LNCaP clone FGC (cell line): ENCODE measurements around the gene CLEC12A.
"Not testable (repeated sequence)": the region's sequence is repeated elsewhere in the genome, so short reads cannot be mapped to it uniquely, and the experiment has no call there.

Source experiments
- DNase-seq: peaks from one replicate; pipeline ENCODE4 v3.0.0-alpha.2; 2011; ENCODE audit warnings: low read depth
- H3K4me3 ChIP-seq: 2 replicates; pipeline ENCODE4 v1.5.1; 2011; ENCODE audit warnings: mild to moderate bottlenecking, low read depth, low read length, control low read depth
- TF ChIP-seq, protein P1 (sequence below): IDR thresholded peaks from 2 replicates; pipeline ENCODE4 v1.5.1; 2012; ENCODE audit warnings: mild to moderate bottlenecking; ENCODE audit not compliant: control insufficient read depth, insufficient read depth; ENCODE audit errors: extremely low read depth

The CLEC12A gene

DNA sequence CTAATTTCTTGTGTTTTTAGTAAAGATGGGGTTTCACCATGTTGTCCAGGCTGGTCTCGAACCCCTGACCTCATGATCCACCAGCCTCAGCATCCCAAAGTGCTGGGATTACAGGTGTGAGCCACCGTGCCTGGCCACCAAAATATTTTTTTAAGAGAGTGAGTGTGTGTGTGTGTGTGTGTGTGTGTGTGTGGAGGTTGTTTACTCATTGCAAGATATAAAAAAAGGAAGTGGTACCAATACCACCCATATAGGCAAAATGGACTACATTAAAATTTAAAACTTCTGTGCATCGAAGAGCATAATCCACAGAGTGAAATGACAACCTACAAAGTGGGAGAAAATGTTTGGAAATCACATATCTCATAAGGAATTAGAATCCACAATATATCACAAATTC lies 23.5 kb upstream of the CLEC12A start:
- TF ChIP-seq, protein P1, sequence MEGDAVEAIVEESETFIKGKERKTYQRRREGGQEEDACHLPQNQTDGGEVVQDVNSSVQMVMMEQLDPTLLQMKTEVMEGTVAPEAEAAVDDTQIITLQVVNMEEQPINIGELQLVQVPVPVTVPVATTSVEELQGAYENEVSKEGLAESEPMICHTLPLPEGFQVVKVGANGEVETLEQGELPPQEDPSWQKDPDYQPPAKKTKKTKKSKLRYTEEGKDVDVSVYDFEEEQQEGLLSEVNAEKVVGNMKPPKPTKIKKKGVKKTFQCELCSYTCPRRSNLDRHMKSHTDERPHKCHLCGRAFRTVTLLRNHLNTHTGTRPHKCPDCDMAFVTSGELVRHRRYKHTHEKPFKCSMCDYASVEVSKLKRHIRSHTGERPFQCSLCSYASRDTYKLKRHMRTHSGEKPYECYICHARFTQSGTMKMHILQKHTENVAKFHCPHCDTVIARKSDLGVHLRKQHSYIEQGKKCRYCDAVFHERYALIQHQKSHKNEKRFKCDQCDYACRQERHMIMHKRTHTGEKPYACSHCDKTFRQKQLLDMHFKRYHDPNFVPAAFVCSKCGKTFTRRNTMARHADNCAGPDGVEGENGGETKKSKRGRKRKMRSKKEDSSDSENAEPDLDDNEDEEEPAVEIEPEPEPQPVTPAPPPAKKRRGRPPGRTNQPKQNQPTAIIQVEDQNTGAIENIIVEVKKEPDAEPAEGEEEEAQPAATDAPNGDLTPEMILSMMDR, result no peak
- DNase-seq, result no peak
- no peak overlapping the region for H3K4me3 ChIP-seq

DNA sequence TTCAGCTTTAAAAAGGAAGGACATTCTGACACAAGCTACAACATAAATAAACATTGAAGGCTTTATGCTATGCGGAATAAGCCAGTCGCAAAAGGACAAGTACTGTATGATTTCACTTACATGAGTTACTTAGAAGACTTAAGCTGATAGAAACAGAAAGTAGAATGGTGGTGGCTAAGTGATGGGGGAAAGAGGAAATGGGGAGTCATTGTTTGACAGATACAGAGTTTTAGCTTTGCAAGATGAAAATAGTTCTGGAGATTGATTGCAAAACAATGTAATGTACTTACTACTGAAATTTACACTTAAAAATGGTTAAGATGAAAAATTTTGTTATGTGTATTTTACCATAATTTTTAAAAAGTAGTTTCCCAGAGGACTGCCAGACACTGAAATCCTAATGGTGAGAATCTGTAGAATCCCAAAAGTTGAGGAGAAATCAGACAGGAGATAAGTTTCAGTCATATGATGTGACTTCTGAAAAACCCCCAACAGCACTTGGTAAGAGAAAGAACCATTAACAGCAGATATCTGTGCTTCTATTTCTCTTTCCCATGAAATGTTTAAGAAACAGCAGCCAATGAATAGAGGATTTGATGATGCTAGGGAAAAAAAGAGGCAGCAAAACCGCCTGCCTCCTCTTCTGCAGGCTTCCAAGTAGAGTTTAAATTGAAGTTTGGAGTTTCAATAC lies 22.5 kb upstream of the CLEC12A start:
- TF ChIP-seq, protein P1, result no peak
- no peak overlapping the region for H3K4me3 ChIP-seq
- DNase-seq, result no peak

DNA sequence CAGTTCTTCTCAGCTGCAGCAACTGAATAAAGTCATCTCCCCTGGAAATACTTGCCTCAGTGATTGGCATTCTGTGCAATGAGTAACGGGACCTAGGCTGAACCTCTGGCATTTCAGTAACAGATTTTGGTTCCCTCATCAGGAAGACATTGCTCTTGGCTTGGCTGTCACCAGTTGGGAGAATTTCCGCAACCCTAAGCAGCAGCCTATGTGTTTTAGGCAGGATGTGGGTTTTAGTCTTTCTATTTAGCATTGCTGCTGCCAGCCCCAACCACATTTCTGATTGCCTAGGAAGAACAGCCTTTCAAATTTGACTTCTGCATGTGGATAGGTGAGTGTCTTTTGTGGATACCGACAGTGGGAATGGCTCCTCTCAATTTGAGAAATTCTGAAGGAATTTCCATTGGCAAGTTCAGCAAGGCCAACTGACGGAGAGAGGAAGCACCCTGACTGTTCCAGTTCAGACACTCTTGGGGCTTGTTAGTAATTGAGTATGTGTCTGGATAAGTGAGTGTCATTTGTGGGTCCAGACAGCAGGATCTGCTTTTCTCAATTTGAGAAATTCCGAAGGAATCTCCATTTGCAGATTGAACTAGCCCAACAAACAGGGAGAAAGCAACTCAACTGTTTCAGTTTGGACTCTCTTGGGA lies 20.1 kb upstream of the CLEC12A start:
- DNase-seq, result no peak
- TF ChIP-seq, protein P1, result no peak
- H3K4me3 ChIP-seq, result no peak overlapping the region

DNA sequence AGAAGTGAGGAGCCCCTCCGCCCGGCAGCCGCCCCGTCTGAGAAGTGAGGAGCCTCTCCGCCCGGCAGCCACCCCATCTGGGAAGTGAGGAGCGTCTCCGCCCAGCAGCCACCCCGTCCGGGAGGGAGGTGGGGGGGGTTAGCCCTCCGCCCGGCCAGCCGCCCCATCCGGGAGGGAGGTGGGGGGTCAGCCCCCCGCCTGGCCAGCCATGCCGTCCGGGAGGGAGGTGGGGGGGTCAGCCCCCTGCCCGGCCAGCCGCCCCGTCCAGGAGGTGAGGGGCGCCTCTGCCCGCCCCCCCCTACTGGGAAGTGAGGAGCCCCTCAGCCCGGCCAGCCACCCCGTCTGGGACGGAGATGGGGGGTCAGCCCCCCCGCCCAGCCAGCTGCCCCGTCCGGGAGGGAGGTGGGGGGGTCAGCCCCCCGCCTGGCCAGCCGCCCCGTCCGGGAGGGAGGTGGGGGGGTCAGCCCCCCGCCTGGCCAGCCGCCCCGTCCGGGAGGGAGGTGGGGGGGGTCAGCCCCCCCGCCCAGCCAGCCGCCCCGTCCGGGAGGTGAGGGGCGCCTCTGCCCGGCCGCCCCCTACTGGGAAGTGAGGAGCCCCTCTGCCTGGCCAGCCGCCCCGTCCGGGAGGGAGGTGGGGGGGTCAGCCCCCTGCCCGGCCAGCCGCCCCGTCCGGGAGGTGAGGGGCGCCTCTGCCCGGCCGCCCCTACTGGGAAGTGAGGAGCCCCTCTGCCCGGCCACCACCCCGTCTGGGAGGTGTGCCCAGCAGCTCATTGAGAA lies 18.1 kb upstream of the CLEC12A start:
- DNase-seq, result not testable (repeated sequence)

DNA sequence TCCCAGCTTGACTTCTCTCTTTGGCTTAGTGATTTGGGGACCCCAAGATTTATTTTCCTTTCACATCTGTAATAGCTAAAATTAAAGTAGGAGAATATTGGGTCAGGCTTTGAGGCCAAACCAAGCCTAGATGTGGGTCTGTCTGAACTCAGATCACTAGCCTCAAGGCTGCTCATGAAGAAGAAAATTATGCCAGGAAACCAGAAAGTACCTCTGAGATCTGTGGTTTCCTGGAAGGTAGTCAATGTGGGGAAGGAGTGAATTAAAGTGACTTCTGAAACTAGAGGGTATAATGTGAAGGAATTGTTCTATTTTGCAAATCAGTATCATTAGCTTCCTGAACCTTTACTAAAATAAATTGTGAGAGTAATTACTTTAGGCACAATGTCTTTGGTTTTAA lies 13.4 kb upstream of the CLEC12A start:
- TF ChIP-seq, protein P1, result no peak
- no peak for DNase-seq
- no peak overlapping the region for H3K4me3 ChIP-seq

More for the DNA sequence above, 18.1 kb upstream of the CLEC12A start:
- H3K4me3 ChIP-seq, result not testable (repeated sequence)

DNA sequence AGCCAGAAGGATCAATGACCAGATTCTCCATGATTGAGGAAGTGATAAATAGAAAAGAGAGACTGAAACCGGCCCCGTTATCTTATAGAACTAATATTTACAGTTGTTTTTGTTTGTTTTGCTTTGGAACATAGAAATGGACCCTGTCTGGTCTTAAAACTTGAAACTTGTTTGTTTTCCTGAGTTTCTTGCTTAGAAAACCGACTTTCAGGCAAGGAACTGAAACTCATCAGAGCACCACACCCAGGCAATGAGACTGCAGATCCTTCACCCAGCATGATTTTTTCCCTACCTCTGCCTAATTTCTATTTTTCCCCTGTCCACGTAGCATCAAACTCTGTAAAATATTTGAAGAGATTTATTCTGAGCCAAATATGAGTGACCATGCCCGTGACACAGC lies 10.6 kb upstream of the CLEC12A start:
- DNase-seq, result no peak
- TF ChIP-seq, protein P1, result no peak
- no peak overlapping the region for H3K4me3 ChIP-seq

DNA sequence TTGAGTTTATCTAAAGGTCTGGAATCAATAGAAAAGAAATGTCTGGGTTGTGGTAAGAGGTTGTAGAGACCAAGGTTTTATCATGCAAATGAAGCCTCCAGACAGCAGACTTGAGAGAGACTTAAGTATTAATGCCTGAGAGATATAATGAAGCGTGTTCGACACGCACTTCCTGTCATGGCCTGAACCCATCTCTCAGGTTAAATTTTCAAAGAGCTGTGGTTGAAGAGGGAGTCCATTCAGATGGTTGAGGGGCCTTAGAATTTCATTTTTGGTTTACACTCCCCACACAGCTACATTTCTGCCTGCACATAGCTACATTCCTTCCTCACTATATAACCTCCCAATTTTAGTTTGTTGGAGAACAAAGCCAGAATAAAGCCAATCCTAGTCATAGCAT lies 10.1 kb upstream of the CLEC12A start:
- no peak for DNase-seq
- TF ChIP-seq, protein P1, result no peak
- no peak overlapping the region for H3K4me3 ChIP-seq
